Kasumi-1 (cell line): ENCODE measurements around the gene SYNDIG1L.

Experiments used
- DNase-seq, 2 experiments: peaks; one replicate each; lab custom pipeline; 2025; lab: John Stamatoyannopoulos, UW

Gene SYNDIG1L

GRCh38 chr14:74429221-74429691, 3.2 kb upstream of the SYNDIG1L start:
- DNase-seq, result no peak

GRCh38 chr14:74427651-74428050, 1.6 kb upstream of the SYNDIG1L start:
- no peak for DNase-seq

- DNase-seq, result no peak
Measured at GRCh38 chr14:74425525-74426201, 347 bp downstream of the SYNDIG1L start.

- no peak for DNase-seq
Measured at GRCh38 chr14:74424606-74425005, 1.4 kb downstream of the SYNDIG1L start.

- DNase-seq, result no peak
Measured at GRCh38 chr14:74423246-74423645, 2.8 kb downstream of the SYNDIG1L start.

- no peak for DNase-seq
Measured at GRCh38 chr14:74421981-74422380, 4.0 kb downstream of the SYNDIG1L start.

GRCh38 chr14:74419086-74419485, 6.9 kb downstream of the SYNDIG1L start:
- DNase-seq, result no peak

- DNase-seq, result no peak
Measured at GRCh38 chr14:74418031-74418430, 8.0 kb downstream of the SYNDIG1L start.

- no peak for DNase-seq
Measured at GRCh38 chr14:74417611-74418010, 8.4 kb downstream of the SYNDIG1L start.

GRCh38 chr14:74417201-74417600, 8.8 kb downstream of the SYNDIG1L start:
- no peak for DNase-seq

- DNase-seq, result no peak
Measured at GRCh38 chr14:74415115-74415437, 10.9 kb downstream of the SYNDIG1L start.

GRCh38 chr14:74414403-74415114, 11.5 kb downstream of the SYNDIG1L start:
- DNase-seq, result no peak

GRCh38 chr14:74413627-74414026, 12.4 kb downstream of the SYNDIG1L start:
- no peak for DNase-seq

GRCh38 chr14:74412753-74413152, 13.3 kb downstream of the SYNDIG1L start:
- no peak for DNase-seq

- no peak for DNase-seq
Measured at GRCh38 chr14:74411671-74412070, 14.3 kb downstream of the SYNDIG1L start.

GRCh38 chr14:74409441-74409840, 16.6 kb downstream of the SYNDIG1L start:
- DNase-seq, result no peak

GRCh38 chr14:74408870-74409269, 17.1 kb downstream of the SYNDIG1L start:
- no peak for DNase-seq

- DNase-seq, result no peak
Measured at GRCh38 chr14:74407801-74408154, 18.2 kb downstream of the SYNDIG1L start.

GRCh38 chr14:74407021-74407800, 18.8 kb downstream of the SYNDIG1L start:
- DNase-seq, result no peak

- no peak for DNase-seq
Measured at GRCh38 chr14:74405663-74406062, 20.3 kb downstream of the SYNDIG1L start.

- no peak for DNase-seq
Measured at GRCh38 chr14:74404435-74404834, 21.6 kb downstream of the SYNDIG1L start.

GRCh38 chr14:74403619-74404417, 22.2 kb downstream of the SYNDIG1L start:
- no peak for DNase-seq
